T-helper 1 cell treated with Interleukin-12 subunit alpha and Interleukin-12 subunit beta and Interleukin-4 antibody, amounts not matched to agents 30 μg/mL and 1 μg/mL, for 36 hours (primary cell): Measurements from ENCODE around the gene BAIAP3.

ENCODE experiments used
- H3K27ac Mint-ChIP-seq: one replicate; pipeline ENCODE4 v1.8.0; 2021; ENCODE audit warnings: mild to moderate bottlenecking, mixed read lengths
- H3K27me3 Mint-ChIP-seq: one replicate; pipeline ENCODE4 v1.8.0; 2021; ENCODE audit warnings: low read depth, mixed read lengths
- H3K36me3 Mint-ChIP-seq: one replicate; pipeline ENCODE4 v1.8.0; 2021; ENCODE audit warnings: low read depth, mixed read lengths
- H3K4me1 Mint-ChIP-seq: one replicate; pipeline ENCODE4 v1.8.0; 2021; ENCODE audit warnings: low read depth, mixed read lengths
- H3K4me3 Mint-ChIP-seq: one replicate; pipeline ENCODE4 v1.8.0; 2021; ENCODE audit warnings: mild to moderate bottlenecking, moderate library complexity, mixed read lengths
- H3K9me3 Mint-ChIP-seq: one replicate; pipeline ENCODE4 v1.8.0; 2021; ENCODE audit warnings: mixed read lengths

Gene BAIAP3

DNA sequence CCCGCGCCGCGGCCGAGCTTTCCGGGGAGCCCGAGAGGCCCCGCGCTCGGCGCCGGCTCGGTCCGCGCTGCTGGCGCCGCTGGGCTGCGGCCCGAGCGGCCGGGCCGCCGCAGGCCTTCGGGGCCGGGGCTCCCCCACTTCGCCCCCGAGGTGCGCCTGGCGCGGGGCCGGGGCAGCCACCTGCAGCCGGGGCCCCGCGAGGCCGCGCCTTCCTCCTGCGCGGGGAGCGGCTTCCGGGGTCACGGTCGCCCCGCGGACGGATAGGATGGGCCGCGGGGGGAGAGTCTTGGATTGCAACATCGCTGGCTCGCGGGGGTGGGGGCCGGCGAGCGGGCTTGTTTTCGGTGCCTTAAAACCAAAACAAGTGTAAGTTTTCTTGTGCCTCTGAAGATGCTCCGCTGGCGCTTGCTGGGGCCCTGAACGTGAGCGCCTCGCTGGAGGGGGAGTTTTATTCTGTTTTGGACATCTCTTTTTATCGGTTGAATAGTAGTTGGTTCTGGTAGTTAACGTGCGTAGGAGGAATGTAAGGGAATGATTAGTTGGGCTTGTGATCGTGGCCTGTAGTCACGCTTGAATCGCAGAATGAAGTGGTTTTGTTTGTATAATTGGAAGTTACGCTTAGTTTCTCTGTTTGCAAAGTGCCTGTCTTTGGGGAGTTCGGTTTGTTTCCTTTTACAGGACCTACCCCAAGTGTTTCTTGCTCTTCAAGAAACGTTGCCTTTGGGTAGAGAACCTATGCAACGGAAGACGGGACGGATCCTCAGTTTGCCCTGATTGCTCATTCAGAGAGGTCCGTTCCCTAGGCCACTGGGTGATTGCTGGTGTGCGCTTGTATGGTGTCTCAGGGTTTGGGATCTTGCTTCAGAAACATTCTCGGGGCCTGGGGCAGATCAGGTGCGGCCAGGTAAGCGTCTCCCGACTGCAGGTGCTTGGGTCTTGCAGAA, 23.3 kb upstream of the BAIAP3 start:
- Mint-ChIP-seq H3K4me1 (peaks cover 15% of the 10 kb centered on the region), H3K27ac (peak overlapping the region; percentile 93), H3K4me3 (peak overlapping the region; percentile 99), H3K27me3 (no peaks in the 10 kb centered on the region), H3K9me3 (no peaks in the 10 kb centered on the region), H3K36me3 (peaks cover 4% of the 10 kb centered on the region)

DNA sequence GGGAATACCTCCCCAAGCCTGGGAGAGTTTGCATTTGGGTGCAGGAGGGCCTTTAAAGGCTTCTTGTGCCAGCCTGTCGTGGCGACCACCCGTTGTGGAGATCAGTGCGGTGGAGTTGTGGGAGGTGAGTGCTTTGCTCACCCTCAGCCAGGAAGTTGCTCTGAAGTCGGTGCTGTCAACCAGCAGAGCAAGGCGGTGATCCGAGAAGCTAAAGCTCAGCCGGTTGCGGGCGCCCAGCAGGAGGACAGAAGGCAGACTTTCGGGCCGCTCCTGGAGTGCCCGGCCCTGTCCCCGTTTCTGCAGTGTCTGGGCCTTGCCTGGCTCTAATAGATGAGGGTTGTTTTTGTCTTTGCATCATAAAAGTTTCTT, 22.6 kb upstream of the BAIAP3 start:
- Mint-ChIP-seq H3K27ac (peak overlapping the region; percentile 93), H3K4me3 (peak overlapping the region; percentile 99), H3K4me1 (peaks cover 15% of the 10 kb centered on the region), H3K36me3 (peaks cover 4% of the 10 kb centered on the region), H3K9me3 (no peaks in the 10 kb centered on the region), H3K27me3 (no peaks in the 10 kb centered on the region)

- no peaks in the 10 kb centered on the region for H3K27me3 Mint-ChIP-seq
- no peaks in the 10 kb centered on the region for H3K9me3 Mint-ChIP-seq
- H3K4me3 Mint-ChIP-seq: peak overlapping the region; percentile 99
- H3K36me3 Mint-ChIP-seq: peaks cover 7% of the 10 kb centered on the region
- H3K4me1 Mint-ChIP-seq: peaks cover 14% of the 10 kb centered on the region
- H3K27ac Mint-ChIP-seq: peak overlapping the region; percentile 93
Measured at GRCh38 chr16:1311212-1311737, 22.2 kb upstream of the BAIAP3 start.

GRCh38 chr16:1311738-1312466, 21.5 kb upstream of the BAIAP3 start:
- no peaks in the 10 kb centered on the region for H3K9me3 Mint-ChIP-seq
- peaks cover 13% of the 10 kb centered on the region for H3K36me3 Mint-ChIP-seq
- peaks cover 12% of the 10 kb centered on the region for H3K4me1 Mint-ChIP-seq
- H3K4me3 Mint-ChIP-seq: peak overlapping the region; percentile 99
- H3K27me3 Mint-ChIP-seq: no peaks in the 10 kb centered on the region
- no peak overlapping the region for H3K27ac Mint-ChIP-seq

GRCh38 chr16:1312467-1312816, 21.0 kb upstream of the BAIAP3 start:
- Mint-ChIP-seq H3K4me3 (no peak overlapping the region), H3K27ac (no peak overlapping the region), H3K9me3 (no peaks in the 10 kb centered on the region), H3K36me3 (peaks cover 17% of the 10 kb centered on the region), H3K4me1 (peaks cover 12% of the 10 kb centered on the region), H3K27me3 (no peaks in the 10 kb centered on the region)

- Mint-ChIP-seq H3K27ac (no peak overlapping the region), H3K27me3 (no peaks in the 10 kb centered on the region), H3K4me3 (peak overlapping the region; percentile 37), H3K36me3 (peaks cover 21% of the 10 kb centered on the region), H3K9me3 (no peaks in the 10 kb centered on the region), H3K4me1 (peaks cover 12% of the 10 kb centered on the region)
Measured at GRCh38 chr16:1312903-1313302, 20.5 kb upstream of the BAIAP3 start.

DNA sequence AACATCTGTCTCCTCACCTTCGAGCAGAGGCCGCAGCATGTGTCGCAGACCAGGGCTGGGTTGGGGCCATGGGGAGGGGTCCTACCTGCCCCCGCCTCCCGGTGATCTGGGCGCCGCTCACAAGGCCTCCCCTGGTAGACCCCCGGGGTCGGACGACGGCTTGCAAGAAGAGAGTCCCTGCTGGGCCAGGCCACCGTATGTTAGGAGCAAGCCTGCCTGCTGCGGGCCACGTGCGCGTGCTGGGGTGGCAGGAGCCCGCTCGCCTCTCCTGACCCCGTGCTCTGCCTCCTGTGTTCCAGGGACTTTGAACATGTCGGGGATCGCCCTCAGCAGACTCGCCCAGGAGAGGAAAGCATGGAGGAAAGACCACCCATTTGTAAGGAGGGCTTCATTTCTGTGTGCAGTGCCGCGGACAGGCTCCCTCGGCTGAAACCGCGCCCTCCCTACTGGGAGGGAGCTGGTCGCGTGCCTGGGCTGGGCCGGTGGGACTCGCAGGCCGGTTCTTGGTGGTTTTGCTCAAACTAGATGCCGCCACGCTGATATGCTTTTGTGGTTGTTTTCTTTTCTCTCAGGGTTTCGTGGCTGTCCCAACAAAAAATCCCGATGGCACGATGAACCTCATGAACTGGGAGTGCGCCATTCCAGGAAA, 19.6 kb upstream of the BAIAP3 start:
- Mint-ChIP-seq H3K36me3 (peaks cover 29% of the 10 kb centered on the region), H3K27me3 (no peaks in the 10 kb centered on the region), H3K9me3 (no peaks in the 10 kb centered on the region), H3K4me1 (peaks cover 10% of the 10 kb centered on the region), H3K4me3 (no peak overlapping the region), H3K27ac (no peak overlapping the region)

DNA sequence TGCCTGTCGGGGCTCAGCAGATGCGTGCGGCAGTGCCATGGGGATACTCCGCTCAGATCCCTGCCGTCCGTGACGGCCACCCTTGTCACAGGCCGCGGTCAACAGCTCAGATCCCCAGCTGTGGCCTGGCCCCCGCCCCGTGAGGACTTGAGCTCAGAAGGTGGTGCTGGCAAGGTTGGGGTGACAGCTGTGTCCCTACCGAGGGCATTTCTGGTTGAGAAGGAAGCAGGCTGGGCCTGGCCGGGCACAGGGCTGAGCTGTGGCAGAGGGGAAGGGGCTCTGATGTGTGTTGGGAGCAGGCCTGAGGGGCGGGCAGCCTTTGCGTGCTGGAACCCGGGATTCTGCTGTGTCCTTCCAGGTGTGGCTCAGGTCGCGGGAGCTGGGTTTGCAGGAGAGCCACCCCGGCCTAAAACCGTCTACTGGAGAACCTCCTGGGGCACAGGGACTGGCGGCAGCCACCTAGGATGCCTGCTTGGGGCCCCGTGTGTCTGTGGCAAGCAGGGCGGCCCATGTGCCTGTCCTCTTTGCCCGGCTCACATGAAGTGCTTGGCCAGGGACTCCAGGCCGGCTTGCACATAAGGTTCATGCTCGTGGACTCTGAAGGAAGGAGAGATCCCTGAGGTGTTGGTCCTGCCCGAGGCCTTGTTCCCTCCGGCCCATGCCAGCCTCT, 18.9 kb upstream of the BAIAP3 start:
- Mint-ChIP-seq H3K36me3 (peaks cover 33% of the 10 kb centered on the region), H3K4me3 (no peak overlapping the region), H3K4me1 (peaks cover 10% of the 10 kb centered on the region), H3K27ac (no peak overlapping the region), H3K27me3 (no peaks in the 10 kb centered on the region), H3K9me3 (no peaks in the 10 kb centered on the region)

DNA sequence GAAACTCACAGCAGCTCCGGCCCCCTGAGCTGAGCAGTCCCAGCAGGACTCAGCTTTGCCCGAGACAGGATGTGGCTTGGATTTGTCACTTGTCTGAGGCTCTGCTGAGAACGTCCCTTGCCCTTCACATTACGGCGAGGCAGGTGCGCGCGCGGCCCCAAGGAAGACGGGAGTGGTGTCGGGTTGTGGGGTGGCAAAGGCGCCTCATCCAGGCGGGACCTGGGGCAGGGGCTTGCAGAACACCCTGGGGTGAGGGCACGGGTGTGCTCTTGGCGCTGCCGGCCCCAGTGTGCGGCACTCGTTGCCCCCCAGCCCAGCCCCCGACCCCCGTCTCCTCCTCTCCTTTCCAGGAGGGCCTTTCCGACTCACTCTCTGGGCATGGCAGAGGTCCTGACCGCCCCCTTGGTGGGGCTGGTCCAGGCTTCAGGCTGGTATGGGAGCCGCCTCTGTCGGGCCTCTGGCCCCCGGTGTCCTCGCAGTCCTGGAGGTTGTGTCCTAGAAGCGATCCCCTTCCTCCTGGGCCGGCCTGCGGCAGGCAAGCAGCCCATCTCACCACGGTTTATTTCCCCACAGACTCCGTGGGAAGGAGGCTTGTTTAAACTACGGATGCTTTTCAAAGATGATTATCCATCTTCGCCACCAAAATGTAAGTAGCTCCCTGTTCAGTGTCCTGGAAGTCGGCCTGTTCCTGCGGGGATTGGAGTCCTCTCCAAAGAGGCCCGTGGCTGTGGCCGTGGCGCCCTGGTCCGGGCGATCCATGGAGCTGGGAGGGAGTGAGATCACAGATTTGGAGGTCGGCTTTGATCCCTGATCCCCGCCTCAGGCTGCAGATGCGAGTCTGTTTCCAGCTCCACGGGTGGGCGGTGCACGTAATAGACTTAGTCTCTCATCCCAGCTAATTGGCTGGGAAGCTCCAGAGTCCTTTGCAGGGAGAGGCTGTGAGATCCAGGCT, 18.1 kb upstream of the BAIAP3 start:
- Mint-ChIP-seq H3K36me3 (peaks cover 34% of the 10 kb centered on the region), H3K27ac (no peak overlapping the region), H3K27me3 (no peaks in the 10 kb centered on the region), H3K9me3 (no peaks in the 10 kb centered on the region), H3K4me1 (peaks cover 7% of the 10 kb centered on the region), H3K4me3 (no peak overlapping the region)

- Mint-ChIP-seq H3K9me3 (no peaks in the 10 kb centered on the region), H3K27me3 (no peaks in the 10 kb centered on the region), H3K4me3 (no peak overlapping the region), H3K27ac (no peak overlapping the region), H3K4me1 (peaks cover 2% of the 10 kb centered on the region), H3K36me3 (peaks cover 34% of the 10 kb centered on the region)
Measured at GRCh38 chr16:1316033-1316405, 17.4 kb upstream of the BAIAP3 start.

DNA sequence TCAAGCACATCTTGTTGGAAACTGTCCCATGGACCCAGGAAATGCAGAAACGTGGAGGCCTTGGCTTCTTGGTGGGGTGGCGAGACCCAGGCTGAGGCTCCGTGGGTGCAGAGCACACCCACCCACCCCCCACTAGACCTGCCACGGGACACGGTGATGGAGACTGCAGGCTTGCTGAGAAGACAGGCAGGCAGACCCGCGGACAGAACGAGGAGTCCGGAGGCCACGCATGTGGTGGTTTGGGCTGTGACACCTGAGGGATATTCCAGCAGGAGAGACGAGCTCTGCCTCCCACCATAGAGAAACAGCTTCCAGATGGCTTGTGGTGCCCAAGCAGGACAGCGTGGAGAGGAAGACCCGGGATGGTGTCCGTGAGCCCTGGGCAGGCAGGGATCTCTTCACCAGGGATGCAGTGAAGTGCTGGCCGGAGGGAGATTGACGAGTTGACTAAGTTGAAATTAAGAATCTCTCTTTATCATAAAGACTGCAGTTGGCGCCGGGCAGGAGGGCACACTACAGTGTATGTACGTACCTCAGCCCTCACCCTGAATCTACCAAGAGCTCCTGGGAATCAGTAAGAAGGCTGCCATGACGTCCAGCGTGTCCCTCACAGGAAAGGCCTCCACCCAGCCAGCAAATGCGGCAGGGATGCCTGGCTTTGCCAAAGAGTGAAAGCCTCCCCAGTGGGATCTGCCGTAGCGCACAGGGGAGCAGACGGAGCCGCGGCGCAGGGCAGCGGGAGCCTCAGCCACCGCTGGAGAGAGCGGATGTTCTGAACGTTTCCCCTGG, 15.8 kb upstream of the BAIAP3 start:
- no peaks in the 10 kb centered on the region for H3K9me3 Mint-ChIP-seq
- no peak overlapping the region for H3K27ac Mint-ChIP-seq
- H3K4me1 Mint-ChIP-seq: no peaks in the 10 kb centered on the region
- peaks cover 34% of the 10 kb centered on the region for H3K36me3 Mint-ChIP-seq
- no peaks in the 10 kb centered on the region for H3K27me3 Mint-ChIP-seq
- no peak overlapping the region for H3K4me3 Mint-ChIP-seq

- H3K4me3 Mint-ChIP-seq: no peak overlapping the region
Measured at GRCh38 chr16:1318268-1318545, 15.2 kb upstream of the BAIAP3 start.

GRCh38 chr16:1319041-1319440, 14.4 kb upstream of the BAIAP3 start:
- Mint-ChIP-seq H3K9me3 (no peaks in the 10 kb centered on the region), H3K4me3 (no peak overlapping the region), H3K27ac (no peak overlapping the region), H3K4me1 (no peaks in the 10 kb centered on the region), H3K27me3 (no peaks in the 10 kb centered on the region), H3K36me3 (peaks cover 39% of the 10 kb centered on the region)

More at GRCh38 chr16:1318268-1318545, 15.2 kb upstream of the BAIAP3 start:
- Mint-ChIP-seq H3K4me1 (no peaks in the 10 kb centered on the region), H3K27ac (no peak overlapping the region), H3K36me3 (peaks cover 34% of the 10 kb centered on the region), H3K9me3 (no peaks in the 10 kb centered on the region), H3K27me3 (no peaks in the 10 kb centered on the region)
